ENCODE results near the gene ZNF148.
A peak's percentile ranks its signal among the peaks of the same experiment; 100 is the strongest.
"Not testable (repeated sequence)": the region's sequence is repeated elsewhere in the genome, so short reads cannot be mapped to it uniquely, and the experiment has no call there.

ZNF148 gene, protein sequence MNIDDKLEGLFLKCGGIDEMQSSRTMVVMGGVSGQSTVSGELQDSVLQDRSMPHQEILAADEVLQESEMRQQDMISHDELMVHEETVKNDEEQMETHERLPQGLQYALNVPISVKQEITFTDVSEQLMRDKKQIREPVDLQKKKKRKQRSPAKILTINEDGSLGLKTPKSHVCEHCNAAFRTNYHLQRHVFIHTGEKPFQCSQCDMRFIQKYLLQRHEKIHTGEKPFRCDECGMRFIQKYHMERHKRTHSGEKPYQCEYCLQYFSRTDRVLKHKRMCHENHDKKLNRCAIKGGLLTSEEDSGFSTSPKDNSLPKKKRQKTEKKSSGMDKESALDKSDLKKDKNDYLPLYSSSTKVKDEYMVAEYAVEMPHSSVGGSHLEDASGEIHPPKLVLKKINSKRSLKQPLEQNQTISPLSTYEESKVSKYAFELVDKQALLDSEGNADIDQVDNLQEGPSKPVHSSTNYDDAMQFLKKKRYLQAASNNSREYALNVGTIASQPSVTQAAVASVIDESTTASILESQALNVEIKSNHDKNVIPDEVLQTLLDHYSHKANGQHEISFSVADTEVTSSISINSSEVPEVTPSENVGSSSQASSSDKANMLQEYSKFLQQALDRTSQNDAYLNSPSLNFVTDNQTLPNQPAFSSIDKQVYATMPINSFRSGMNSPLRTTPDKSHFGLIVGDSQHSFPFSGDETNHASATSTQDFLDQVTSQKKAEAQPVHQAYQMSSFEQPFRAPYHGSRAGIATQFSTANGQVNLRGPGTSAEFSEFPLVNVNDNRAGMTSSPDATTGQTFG

DNA sequence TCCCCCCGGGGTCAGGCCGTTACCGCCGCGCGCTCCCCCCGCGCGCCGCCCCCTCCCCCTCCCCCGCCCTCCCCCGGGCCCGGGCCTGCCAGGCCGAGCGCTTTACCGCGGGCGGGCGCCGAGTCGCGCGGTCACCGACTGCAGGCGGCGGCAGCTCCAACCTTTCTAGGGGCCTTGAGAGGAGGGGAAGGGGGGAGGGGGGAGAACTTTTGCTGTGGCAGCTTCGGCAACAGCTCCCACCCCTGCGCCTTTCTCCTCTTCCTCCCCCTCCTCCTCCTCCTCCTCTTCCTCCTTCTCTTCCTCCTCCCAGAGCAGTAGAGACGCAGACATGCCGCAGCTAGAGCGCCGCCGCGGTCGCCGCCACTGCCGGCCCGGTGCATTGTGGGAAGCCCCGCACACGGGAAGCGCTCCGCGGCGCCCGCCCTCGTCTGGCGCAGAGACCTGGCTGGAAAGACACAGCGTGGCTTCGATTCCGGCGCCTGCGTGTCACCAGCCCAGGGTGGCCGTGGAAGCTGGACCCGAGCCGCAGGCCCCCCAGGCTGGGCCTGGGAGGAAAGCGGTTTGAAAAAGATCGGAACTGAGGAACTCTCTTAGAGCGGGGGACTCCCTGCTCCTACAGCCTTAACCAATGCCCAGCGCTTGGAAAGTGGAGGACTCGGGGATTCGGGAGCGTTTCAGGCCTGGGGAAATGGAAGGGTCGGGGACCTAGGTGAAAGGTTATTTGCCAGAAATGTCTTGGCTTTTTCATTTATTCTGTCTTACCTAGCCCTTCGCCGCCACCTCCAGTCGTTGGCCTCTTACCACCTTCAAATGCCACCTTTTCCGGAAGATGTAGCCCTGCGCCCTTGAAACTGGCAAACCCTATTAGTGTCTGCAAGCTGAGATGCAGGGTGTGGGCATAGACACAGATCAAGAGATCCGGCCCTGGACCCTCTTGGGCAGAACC lies at the start of gene ZNF148:
TSS of gene ZNF148 (minus strand) at position 330 of the 946 bp plus-strand sequence. CDS start 61,685 bp downstream, outside the sequence.
- Histone ChIP-seq H3K27ac (peak within 1 kb of the TSS; percentile 78 to 98 (median 96)), H3K4me3 (peak within 1 kb of the TSS; percentile 71 to 98 (median 93))

DNA sequence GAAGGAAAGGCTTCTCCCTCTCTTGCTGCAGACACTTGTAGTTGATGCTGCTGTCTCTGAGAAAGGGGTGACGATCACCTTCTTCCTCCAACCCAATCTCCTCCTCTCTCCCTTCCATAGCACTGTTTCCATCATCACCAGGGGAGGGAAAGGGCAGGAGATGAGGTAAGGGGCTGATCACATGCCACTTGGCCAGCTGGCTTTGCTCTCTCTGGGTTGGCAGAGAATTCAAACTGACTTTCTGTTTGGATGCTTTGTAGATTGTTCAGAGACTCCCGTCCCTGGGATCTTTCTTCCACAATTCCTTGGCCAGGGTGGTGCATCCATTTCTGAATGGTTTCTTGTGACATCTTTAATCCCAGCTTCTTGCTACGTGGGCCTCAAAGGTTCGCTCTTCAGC lies 43.2 kb upstream of the ZNF148 start:
- Histone ChIP-seq H3K27ac (no peak overlapping the region), H3K4me3 (no peak overlapping the region)

DNA sequence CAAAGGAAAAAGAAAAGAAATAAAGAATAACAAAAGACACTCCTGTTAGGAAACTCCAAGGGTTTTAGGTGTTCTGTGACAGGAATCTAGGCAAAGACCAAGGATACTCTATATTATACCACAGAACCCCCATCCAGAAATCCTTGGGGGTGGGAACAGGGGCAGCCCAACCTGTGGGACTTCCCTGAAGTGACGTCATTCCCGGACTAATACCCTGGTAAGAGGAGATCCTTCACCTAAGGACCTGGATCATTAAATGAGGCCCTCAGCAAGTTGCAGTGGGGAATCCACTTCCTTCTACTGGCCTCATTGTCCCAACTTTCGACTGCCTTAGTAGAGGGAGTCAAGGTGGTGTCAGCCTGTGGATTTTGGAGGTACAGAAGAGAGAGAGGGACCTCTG lies 41.1 kb upstream of the ZNF148 start:
- no peak overlapping the region for H3K4me3 ChIP-seq
- no peak overlapping the region for H3K27ac ChIP-seq

DNA sequence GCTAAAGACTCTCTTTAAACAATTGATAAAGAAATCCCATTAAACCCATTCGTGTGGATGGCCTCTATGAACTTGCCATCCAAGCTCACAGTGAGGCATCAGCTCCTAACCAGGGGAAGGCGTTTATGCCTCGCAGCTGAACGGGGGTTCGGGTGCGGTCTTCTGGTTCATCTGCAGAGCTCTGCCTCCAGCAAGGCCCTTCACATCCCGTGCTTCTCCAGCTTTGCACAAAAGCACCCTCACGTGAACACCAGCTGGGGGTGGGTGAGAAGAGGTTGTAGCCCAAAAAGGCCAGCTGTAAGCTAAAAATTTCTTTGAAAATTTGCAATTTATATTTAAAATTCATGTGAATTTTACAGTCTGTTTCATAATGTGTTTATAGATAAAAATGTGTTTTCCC lies 39.5 kb upstream of the ZNF148 start:
- Histone ChIP-seq H3K4me3 (no peak overlapping the region), H3K27ac (no peak overlapping the region)

DNA sequence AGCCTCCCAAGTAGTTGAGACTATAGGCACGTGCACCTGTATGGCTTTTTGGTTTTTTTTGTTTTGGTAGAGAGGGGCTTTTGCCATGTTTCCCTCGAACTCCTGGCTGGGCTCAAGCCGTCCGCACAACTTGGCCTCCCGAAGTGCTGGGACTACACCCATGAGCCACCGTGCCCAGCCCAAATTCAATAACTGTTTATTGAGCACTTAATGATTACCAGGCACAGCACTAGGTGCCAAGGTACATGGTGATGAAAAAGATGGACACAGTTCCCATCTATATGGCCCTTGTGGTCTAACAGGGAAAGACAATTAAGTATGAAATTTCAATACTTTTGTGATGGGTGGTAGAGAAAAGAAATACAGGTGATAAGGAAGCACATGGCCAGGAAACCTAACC lies 35.8 kb upstream of the ZNF148 start:
- Histone ChIP-seq H3K27ac (no peak overlapping the region), H3K4me3 (no peak overlapping the region)

DNA sequence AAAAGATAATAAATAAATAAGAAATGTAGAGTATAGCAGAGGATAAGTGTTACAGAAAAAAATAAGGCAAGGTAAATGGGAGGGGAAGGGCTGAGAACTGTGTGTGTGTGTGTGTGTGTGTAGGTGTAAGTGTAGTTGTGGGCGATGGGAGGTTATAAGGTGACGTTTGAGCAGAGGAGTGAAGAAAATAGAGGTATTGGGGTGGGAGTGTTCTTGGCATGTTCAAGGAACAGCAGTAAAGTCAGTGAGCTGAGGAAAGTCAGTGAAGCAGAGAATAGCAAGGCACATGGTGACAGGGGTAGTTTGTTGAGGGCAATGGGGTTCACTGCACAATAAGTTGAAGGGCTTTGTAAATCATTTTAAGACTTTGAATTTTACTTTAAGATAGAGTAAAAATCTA lies 30.9 kb upstream of the ZNF148 start:
- Histone ChIP-seq H3K4me3 (no peak overlapping the region), H3K27ac (no peak overlapping the region)

DNA sequence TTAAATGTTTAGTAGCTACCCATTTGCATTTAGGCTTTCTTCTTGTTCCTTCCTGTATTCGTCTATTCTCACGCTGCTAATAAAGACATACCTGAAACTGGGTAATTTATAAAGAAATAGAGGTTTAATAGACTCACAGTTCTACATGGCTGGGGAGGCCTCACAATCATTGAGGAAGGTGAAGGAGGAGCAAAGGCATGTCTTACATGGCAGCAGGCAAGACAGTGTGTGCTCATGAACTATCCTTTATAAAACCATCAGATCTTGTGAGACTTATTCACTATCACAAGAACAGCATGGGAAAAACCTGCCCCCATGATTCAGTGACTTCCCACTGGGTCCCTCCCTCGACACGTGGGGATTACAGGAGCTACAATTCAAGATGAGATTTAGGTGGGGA lies 30.4 kb upstream of the ZNF148 start:
- not testable (repeated sequence) for H3K4me3 ChIP-seq, H3K27ac ChIP-seq

DNA sequence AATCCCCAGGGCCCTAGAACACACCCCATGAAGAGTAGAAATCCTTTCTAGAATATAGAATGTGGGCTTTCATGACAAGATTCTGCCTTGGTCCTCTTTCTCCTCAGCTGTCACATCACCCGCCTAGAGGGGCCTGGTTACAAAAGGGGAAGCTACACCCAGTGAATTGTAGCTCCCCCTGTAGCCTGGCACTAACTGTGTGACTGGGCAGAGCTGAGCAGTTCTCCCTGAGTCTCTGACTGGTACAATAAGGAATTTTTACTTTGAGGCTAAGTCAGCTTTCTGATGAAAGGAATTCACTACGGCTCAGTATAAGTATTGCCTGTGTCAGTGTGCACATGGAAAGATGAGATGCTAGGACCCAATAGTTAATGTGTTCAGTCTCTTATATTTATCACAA lies 28.7 kb upstream of the ZNF148 start:
- H3K4me3 ChIP-seq: no peak overlapping the region
- H3K27ac ChIP-seq: no peak overlapping the region

DNA sequence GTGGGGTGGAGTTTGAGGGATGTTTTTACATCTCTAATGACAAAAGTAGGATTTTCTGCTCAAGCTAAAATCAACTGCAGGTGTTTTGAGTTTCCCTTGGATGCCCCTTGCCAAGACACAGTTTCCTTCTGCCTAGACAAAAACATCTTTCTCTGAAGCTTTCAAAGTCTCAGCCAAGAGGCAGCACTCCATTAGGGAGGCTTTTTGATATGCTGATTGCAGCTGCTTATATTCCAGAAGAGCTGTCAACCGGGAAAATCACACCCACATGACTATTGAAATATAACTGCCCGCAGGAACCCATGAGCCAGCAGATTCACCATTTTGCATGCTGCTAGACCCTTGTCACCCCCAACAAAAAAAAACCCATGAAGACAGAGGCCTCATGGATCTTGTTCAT lies 27.5 kb upstream of the ZNF148 start:
- Histone ChIP-seq H3K27ac (no peak overlapping the region), H3K4me3 (no peak overlapping the region)

DNA sequence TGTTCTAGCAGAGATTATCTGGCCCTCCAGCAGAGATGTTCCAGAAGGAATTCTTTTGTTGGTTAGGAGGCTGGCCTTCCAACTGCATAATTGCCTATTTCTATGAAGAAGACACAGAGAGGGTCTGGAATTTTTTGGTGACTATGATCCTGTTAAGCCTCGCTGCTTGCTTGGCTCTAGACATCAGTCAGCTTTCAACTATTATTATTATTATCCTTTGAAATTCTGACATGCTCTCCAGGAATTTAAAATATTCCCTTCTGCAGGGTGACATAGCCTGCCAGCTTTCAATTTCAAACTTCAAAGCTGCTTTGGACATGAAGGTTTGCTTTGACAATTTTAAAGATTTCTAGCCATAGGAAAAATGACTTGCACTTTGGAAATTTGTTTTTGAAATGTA lies 26.3 kb upstream of the ZNF148 start:
- H3K27ac ChIP-seq: no peak overlapping the region

DNA sequence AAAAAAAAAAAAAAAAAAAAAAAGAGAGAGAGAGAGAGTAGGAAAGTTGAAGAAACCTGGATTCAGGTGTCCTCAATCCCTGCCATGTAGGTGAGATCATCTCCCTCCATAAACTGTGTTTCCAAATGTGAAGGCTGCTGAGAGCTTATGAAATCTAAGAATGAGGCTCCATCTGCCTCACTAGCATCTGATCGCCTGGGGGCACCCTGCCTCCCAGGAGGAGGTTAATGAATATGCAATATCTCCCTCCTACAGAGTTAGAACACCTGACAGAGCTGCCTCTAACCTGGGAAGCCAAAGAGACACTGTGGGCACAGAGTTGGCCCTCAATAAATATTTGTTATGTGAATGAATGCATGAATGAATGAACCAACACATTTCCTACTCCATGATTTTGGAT lies 23.8 kb upstream of the ZNF148 start:
- Histone ChIP-seq H3K4me3 (no peak overlapping the region), H3K27ac (no peak overlapping the region)

More for the DNA sequence above, 26.3 kb upstream of the ZNF148 start:
- H3K4me3 ChIP-seq: no peak overlapping the region

DNA sequence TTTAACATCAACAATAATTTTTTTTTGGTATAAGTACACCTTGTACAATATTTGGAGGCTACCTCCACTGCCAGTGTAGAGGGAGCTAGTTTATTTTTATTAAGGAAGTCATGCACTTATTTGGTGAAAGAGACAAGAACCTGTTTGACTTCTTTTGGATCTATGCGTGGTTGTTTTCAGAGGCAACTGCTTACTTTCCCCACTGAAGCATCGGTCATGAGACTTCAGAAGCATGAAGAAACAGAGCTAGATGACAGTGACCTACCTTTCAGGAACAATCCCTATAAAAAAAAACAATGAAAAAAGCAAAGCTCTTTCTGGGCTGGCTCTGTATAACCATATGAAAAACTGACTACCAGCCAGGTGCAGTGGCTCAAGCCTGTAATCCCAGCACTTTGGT lies 20.0 kb upstream of the ZNF148 start:
- Histone ChIP-seq H3K27ac (no peak overlapping the region), H3K4me3 (no peak overlapping the region)

DNA sequence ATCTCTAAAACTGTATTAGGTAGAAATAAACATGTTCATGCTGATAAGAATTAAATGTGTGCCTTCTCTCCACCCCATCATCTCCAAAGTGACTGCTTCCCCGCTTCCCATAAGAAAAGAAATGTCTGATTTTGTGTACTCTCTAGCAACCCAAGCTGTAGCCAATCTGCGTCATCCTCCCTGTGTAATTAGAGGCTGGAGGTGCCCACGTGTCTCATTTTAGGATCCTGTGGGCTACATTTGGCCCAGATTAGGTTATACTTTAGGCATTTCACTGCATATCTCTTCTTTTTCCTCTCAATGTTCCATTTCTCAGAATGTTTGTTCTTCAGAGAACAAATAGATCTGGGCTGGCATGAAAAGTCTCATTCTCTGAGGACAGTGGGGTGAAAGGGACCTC lies 19.3 kb upstream of the ZNF148 start:
- Histone ChIP-seq H3K27ac (no peak overlapping the region), H3K4me3 (no peak overlapping the region)

DNA sequence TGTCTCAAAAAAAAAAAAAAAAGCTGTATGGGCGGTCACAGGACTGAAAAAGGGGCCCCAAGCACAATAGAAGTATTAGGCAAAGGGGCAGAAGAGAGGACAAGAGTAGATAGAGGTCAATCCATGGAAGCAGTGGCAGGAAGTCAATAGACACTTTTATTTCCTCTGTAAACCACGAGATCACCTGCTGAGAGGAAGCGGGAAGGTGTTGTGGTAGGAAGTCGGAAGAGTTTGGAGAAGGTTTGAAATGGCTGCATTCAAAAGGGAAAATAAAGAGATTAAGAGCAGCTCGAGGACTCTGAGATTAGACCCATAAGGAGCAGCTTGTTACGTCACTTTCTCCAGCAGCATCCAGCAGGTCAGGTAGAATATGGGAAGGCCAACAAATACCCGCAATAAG lies 14.2 kb upstream of the ZNF148 start:
- H3K4me3 ChIP-seq: no peak overlapping the region
- no peak overlapping the region for H3K27ac ChIP-seq

DNA sequence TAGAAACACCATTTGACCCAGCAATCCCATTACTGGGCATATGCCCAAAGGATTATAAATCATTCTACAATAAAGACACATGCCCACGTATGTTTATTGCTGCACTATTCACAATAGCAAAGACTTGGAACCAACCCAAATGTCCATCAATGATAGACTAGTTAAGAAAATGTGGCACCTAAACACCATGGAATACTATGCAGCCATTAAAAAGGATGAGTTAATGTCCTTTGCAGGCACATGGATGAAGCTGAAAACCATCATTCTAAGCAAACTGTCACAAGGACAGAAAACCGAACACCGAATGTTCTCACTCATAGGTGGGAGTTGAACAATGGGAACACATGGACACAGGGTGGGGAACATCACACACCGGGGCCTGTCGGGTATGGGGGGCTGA lies 13.2 kb upstream of the ZNF148 start:
- not testable (repeated sequence) for H3K27ac ChIP-seq

DNA sequence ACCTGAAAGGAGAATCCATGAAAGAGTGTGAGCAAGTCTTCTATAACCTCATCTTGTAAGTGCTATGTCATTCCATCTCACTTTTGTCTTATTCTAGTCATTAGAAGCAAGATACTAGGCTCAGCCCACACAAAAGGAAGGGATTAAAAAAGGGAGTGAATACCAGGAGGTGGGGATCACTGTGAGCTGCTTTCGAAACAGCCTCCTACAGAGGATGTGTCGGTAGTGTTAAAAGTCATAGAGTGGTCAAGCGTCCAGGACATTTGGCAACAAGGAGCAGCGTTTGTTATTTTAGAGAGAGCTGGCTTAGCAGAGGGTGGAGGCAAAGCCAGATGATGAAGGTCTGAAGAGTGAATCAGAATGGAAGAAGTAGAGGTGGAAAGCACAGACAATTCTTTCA lies 11.7 kb upstream of the ZNF148 start:
- H3K4me3 ChIP-seq: no peak overlapping the region
- no peak overlapping the region for H3K27ac ChIP-seq

More for the DNA sequence above, 13.2 kb upstream of the ZNF148 start:
- not testable (repeated sequence) for H3K4me3 ChIP-seq

DNA sequence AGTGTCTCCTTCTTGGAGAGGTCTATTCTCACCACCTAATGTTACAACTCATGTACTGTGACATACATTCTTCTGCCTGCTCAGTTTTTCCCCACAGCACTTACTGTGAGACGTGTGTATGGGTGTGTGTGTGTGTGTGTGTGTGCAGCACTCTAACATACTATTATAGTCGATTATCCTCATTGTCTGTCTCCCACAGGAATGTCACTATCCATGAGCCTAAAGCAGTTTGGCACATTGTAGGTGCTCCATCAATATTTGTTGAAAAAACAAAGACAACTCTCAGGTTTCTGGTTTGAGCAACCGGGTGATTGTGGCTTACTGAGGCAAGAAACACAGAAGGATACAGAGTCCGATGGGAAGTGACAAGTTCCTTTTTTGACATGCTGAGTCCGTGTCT lies 8.6 kb upstream of the ZNF148 start:
- no peak overlapping the region for H3K4me3 ChIP-seq
- no peak overlapping the region for H3K27ac ChIP-seq

DNA sequence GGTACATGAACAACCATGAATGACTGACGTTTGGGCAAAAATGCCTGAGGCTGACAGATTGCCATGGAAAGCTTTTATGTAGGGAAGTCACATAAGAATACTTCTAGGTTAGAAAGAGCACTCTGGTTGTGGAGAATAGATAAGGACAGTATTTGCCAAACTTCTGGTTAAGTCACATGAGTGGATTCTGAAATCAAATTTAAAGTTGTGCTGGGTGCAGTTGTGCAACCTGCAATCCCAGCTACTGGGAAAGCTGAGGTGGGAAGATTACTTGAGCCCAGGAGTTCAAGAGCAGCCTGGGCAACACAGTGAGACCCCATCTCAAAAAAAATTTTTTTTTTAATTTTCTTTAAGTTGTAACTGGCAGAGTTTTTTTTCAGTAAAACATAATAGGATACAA lies 7.2 kb upstream of the ZNF148 start:
- H3K4me3 ChIP-seq: no peak overlapping the region
- no peak overlapping the region for H3K27ac ChIP-seq

DNA sequence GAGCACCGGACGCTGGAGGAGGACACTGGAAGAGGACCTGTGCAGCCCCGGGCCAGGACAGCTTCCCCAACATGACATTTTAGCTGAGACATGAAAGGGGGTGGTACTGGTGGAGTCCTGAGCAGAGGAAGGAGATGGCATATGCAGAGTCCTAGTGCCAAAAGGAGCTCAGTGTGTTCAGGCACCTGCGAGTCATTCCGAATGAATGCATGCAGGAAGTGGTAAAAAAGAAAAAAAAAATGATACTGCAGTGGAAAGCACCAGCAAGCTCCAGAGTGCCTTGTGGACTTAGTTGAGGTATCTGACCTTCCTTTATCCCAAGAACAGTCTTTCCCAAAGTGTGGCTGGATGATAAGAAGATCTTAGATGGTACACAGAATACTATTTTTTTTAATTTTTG lies 6.6 kb upstream of the ZNF148 start:
- H3K27ac ChIP-seq: no peak overlapping the region

DNA sequence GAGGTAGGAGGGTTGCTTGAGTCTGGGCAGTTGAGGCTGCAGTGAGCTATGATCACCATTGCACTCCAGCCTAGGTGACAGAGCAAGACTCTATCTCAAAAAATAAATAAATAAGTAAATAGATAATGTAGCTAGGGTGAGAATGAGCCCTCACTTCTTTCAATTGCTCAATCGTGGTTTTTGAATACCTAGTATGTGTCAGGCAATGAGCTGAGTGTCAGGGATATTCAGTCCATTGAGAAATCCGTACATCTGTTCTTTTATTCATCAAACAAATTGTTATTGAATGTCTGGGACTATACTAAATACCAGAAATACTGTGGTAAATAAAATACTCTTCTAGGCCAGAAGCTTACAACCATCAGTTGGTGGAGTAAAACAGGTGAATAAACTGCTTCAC lies 6.2 kb upstream of the ZNF148 start:
- no peak overlapping the region for H3K27ac ChIP-seq
- H3K4me3 ChIP-seq: no peak overlapping the region

More for the DNA sequence above, 6.6 kb upstream of the ZNF148 start:
- H3K4me3 ChIP-seq: no peak overlapping the region

Measured in skin epidermis (tissue), 12 donors.